ENCODE data around the gene KNDC1.

The KNDC1 gene

DNA sequence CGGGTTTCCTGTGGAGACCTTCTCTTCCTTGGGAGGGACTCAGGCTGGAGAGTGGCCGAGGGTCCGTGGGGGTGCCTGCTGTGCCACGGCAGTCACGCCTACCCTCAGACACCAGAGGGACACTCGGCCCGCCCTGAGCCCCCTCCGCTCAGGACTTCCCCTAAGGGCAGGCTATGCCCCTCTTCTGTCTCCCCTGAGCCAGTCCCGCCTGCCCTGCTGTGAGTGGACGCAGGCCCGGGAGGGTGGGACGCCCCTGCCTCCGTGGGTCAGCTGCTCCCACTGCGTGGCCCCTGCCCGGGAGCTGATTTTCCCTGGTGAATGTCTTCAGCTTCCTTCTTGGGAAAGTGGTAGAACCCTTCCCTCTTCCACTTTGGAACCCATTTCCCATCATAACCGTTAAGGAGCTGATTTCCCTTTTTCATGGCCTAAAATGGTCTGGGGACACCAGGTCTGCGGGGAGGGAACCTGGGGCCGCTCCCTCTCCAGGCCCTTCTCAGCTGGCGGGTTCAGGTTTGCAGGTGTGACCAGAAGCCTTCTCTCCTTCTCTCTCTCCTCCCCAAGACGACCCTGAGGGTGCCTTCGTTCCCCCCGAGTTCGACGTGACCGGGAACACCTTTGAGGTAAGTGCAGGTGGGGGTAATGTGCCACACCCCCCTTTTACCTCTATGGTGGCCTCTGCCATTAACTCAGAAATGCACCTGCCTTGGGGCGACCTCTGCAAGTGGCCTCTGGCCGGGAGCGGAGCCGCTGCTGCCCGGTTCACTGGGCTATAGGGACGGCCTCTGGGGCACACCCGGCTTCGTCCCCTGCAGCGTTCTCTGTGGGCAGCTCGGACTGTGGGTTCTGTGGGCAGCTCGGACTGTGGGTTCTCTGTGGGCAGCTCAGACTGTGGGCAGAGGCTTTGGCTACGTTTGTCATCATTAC, 7.9 kb downstream of the KNDC1 start:
- H2AFZ ChIP-seq (ENCODE audit: low read length) = no peak overlapping the region
- no peaks in the 10 kb centered on the region for H3K36me3 ChIP-seq (replicated peaks; ENCODE audit: insufficient read depth, low read length)
- no peak overlapping the region for H3K9ac ChIP-seq (ENCODE audit: low read length)
- no peaks in the 10 kb centered on the region for H3K9me3 ChIP-seq (replicated peaks; ENCODE audit: insufficient read depth, low read length)
- no peak overlapping the region for H3K27ac ChIP-seq (ENCODE audit: low read length)
- H3K4me2 ChIP-seq (ENCODE audit: low read depth, low read length) = no peak overlapping the region
- TF ChIP-seq EZH2 (optimal IDR thresholded peaks at IDR 0.05; ENCODE audit: low read depth, low read length) = no peak
- no peaks in the 10 kb centered on the region for H4K20me1 ChIP-seq (ENCODE audit: insufficient read depth, low read length)
- no peak overlapping the region for H3K4me3 ChIP-seq (ENCODE audit: low read length)
- no peaks in the 10 kb centered on the region for H3K79me2 ChIP-seq (ENCODE audit: low read length)
- no peaks in the 10 kb centered on the region for H3K9me2 ChIP-seq (replicated peaks; ENCODE audit: insufficient read depth, low read length)
- H3F3A ChIP-seq (ENCODE audit: insufficient read depth, low read length) = no peaks in the 10 kb centered on the region
- DNase-seq = no peak
- H3K27me3 ChIP-seq (replicated peaks; ENCODE audit: insufficient read depth, low read length) = peaks cover 64% of the 10 kb centered on the region
- H3K4me1 ChIP-seq (ENCODE audit: low read length) = no peaks in the 10 kb centered on the region

DNA sequence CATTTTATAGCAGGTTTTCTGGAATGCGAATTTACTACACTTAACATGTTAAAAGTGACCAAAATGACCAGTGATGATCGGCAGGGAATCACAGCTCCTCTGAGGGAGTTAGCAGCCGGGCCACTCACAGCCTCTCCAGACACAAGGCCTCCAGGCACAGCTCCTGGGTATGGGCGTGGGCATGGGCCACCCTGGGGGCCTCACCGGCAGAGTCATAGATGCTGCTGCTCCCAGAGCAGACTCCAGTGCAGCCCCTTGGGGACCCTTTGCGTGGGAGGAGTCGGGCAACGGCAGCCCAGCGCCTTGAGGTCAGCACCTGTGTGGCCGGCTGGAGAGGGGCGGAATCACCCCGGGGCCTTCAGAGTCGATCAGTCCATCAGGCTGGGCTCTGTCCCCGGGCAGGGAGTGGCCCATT, 8.6 kb downstream of the KNDC1 start:
- TF ChIP-seq, protein P1, sequence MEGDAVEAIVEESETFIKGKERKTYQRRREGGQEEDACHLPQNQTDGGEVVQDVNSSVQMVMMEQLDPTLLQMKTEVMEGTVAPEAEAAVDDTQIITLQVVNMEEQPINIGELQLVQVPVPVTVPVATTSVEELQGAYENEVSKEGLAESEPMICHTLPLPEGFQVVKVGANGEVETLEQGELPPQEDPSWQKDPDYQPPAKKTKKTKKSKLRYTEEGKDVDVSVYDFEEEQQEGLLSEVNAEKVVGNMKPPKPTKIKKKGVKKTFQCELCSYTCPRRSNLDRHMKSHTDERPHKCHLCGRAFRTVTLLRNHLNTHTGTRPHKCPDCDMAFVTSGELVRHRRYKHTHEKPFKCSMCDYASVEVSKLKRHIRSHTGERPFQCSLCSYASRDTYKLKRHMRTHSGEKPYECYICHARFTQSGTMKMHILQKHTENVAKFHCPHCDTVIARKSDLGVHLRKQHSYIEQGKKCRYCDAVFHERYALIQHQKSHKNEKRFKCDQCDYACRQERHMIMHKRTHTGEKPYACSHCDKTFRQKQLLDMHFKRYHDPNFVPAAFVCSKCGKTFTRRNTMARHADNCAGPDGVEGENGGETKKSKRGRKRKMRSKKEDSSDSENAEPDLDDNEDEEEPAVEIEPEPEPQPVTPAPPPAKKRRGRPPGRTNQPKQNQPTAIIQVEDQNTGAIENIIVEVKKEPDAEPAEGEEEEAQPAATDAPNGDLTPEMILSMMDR (IDR thresholded peaks at IDR 0.05; ENCODE audit: low read length) = no peak
- TF ChIP-seq EZH2phosphoT487 (IDR thresholded peaks at IDR 0.05; ENCODE audit: low read length) (no peak), EZH2 (optimal IDR thresholded peaks at IDR 0.05; ENCODE audit: low read depth, low read length) (no peak)
- Histone ChIP-seq H3K4me3 (ENCODE audit: low read length) (no peak overlapping the region), H3K9me2 (replicated peaks; ENCODE audit: insufficient read depth, low read length) (no peaks in the 10 kb centered on the region), H3K79me2 (ENCODE audit: low read length) (no peaks in the 10 kb centered on the region), H3K27ac (ENCODE audit: low read length) (no peak overlapping the region), H4K20me1 (ENCODE audit: insufficient read depth, low read length) (no peaks in the 10 kb centered on the region), H3F3A (ENCODE audit: insufficient read depth, low read length) (no peaks in the 10 kb centered on the region), H3K4me2 (ENCODE audit: low read depth, low read length) (no peak overlapping the region), H2AFZ (ENCODE audit: low read length) (no peak overlapping the region), H3K4me1 (ENCODE audit: low read length) (no peaks in the 10 kb centered on the region), H3K27me3 (replicated peaks; ENCODE audit: insufficient read depth, low read length) (peaks cover 71% of the 10 kb centered on the region), H3K36me3 (replicated peaks; ENCODE audit: insufficient read depth, low read length) (no peaks in the 10 kb centered on the region), H3K9ac (ENCODE audit: low read length) (no peak overlapping the region), H3K9me3 (replicated peaks; ENCODE audit: insufficient read depth, low read length) (no peaks in the 10 kb centered on the region)
- DNase-seq = no peak

DNA sequence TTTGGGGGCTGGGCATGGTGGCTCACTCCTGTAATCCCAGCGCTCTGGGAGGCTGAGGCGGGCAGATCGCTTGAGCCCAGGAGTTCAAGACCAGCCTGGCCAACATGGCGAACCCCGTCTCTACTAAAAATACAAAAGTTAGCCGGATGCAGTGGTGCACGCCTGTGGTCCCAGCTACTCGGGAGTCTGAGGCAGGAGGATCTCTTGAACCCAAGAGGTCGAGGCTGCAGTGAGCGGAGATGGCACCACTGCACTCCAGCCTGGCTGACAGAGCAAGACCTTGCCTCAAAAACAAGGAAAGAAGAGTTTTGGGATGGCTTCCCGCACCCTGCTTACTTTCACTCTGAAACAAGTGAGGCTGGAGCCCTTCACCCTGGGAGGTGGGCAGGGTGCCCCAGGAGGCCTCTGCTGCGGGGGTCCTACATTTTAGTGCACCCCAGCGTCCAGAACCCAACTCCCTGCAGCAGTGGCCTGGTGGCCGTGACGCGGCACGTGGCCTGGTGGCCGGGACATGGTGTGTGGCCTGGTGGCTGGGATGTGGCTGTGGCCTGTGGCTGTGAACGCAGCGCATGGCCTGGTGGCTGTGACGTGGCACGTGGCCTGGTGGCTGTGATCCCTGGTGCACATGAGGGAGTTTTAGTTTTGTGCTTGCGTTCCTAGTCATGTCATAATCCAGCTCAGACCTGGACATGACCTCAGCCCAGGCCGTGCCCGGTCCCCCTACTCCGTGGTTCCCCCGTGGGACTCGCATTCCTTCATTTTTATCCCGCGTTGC, 9.3 kb downstream of the KNDC1 start:
- Histone ChIP-seq H3K9me3 (replicated peaks; ENCODE audit: insufficient read depth, low read length) (no peaks in the 10 kb centered on the region), H3K9me2 (replicated peaks; ENCODE audit: insufficient read depth, low read length) (no peaks in the 10 kb centered on the region), H3F3A (ENCODE audit: insufficient read depth, low read length) (no peaks in the 10 kb centered on the region), H2AFZ (ENCODE audit: low read length) (no peak overlapping the region), H3K36me3 (replicated peaks; ENCODE audit: insufficient read depth, low read length) (no peaks in the 10 kb centered on the region), H3K4me3 (ENCODE audit: low read length) (no peak overlapping the region), H3K4me2 (ENCODE audit: low read depth, low read length) (no peak overlapping the region), H3K4me1 (ENCODE audit: low read length) (no peaks in the 10 kb centered on the region), H3K9ac (ENCODE audit: low read length) (no peak overlapping the region), H3K79me2 (ENCODE audit: low read length) (no peaks in the 10 kb centered on the region), H4K20me1 (ENCODE audit: insufficient read depth, low read length) (no peaks in the 10 kb centered on the region), H3K27me3 (replicated peaks; ENCODE audit: insufficient read depth, low read length) (peaks cover 75% of the 10 kb centered on the region), H3K27ac (ENCODE audit: low read length) (no peak overlapping the region)
- DNase-seq = no peak
- TF ChIP-seq EZH2 (optimal IDR thresholded peaks at IDR 0.05; ENCODE audit: low read depth, low read length) = no peak
- TF ChIP-seq, protein P1 (IDR thresholded peaks at IDR 0.05; ENCODE audit: low read length) = no peak
- TF ChIP-seq EZH2phosphoT487 (IDR thresholded peaks at IDR 0.05; ENCODE audit: low read length) = no peak

Measured in MM.1S (cell line).